ENCODE results near the gene CFAP100.

CFAP100 gene

GRCh38 chr3:126474498-126475412, 80.0 kb downstream of the CFAP100 start:
- FAIRE-seq, result no peak

GRCh38 chr3:126475413-126476114, 80.9 kb downstream of the CFAP100 start, which contains the start of gene ZXDC:
ZXDC (minus strand) TSS chr3:126475891; CDS start chr3:126475865, 26 bp downstream.
- FAIRE-seq, result peak; percentile 97
- peak; percentile 99 for DNase-seq (ENCODE audit: insufficient read length, low spot score)

More at GRCh38 chr3:126474498-126475412, 80.0 kb downstream of the CFAP100 start:
- DNase-seq (ENCODE audit: insufficient read length, low spot score), result peak; percentile 23

- DNase-seq (ENCODE audit: insufficient read length, low spot score) (peak; percentile 74), FAIRE-seq (peak; percentile 58)
These were observed 81.7 kb downstream of the CFAP100 start for GRCh38 chr3:126476166-126477060.

- no peak for DNase-seq (ENCODE audit: insufficient read length, low spot score)
- FAIRE-seq, result no peak
These were observed 82.3 kb downstream of the CFAP100 start for GRCh38 chr3:126477061-126477380.

GRCh38 chr3:126478581-126479310, 84.0 kb downstream of the CFAP100 start:
- no peak for DNase-seq (ENCODE audit: insufficient read length, low spot score)
- FAIRE-seq, result no peak

DNA sequence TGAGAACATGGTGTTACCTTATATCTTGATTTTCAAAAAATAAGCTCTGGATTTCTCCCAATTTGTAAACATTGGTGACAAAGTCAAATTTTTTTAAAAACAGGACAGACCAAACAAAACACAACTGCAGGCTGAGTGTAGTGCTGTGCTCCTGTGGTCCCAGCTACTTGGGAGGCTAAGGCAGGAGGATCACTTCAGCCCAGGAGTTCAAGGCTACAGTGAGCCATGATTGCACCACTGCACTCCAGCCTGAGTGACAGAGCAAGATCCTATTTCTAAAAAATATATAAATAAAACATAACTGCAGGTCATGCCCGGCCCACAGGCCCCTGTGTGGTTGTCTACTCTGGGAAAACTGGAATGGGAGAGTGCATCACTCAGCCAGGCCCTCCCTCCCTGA, 84.9 kb downstream of the CFAP100 start:
- no peak for DNase-seq (ENCODE audit: insufficient read length, low spot score)
- no peak for FAIRE-seq

- FAIRE-seq, result no peak
- no peak for DNase-seq (ENCODE audit: insufficient read length, low spot score)
These were observed 85.5 kb downstream of the CFAP100 start for GRCh38 chr3:126480206-126480605.

GRCh38 chr3:126480861-126481260, 86.2 kb downstream of the CFAP100 start:
- DNase-seq (ENCODE audit: insufficient read length, low spot score) (no peak), FAIRE-seq (no peak)

GRCh38 chr3:126481808-126482502, 87.2 kb downstream of the CFAP100 start:
- FAIRE-seq, result no peak
- no peak for DNase-seq (ENCODE audit: insufficient read length, low spot score)

GRCh38 chr3:126482503-126483255, 88.0 kb downstream of the CFAP100 start:
- FAIRE-seq (no peak), DNase-seq (ENCODE audit: insufficient read length, low spot score) (no peak)

GRCh38 chr3:126483321-126483761, 88.6 kb downstream of the CFAP100 start:
- no peak for DNase-seq (ENCODE audit: insufficient read length, low spot score)
- FAIRE-seq, result no peak

GRCh38 chr3:126484148-126484547, 89.4 kb downstream of the CFAP100 start:
- FAIRE-seq (no peak), DNase-seq (ENCODE audit: insufficient read length, low spot score) (no peak)

- FAIRE-seq (no peak), DNase-seq (ENCODE audit: insufficient read length, low spot score) (no peak)
These were observed 90.0 kb downstream of the CFAP100 start for GRCh38 chr3:126484662-126485061.

GRCh38 chr3:126485176-126485897, 90.6 kb downstream of the CFAP100 start:
- FAIRE-seq (no peak), DNase-seq (ENCODE audit: insufficient read length, low spot score) (no peak)

- FAIRE-seq (peak; percentile 16), DNase-seq (ENCODE audit: insufficient read length, low spot score) (no peak)
These were observed 91.2 kb downstream of the CFAP100 start for GRCh38 chr3:126485956-126486355.
